Panc1 (cell line): Measurements from ENCODE around the gene FOXO6. TPM values are rescaled to one million over a fixed set of nuclear protein-coding genes. Genes with fewer than 3 reads are reported as not detected.

Experiments
- ATAC-seq: fragments of 200-7000 bp; cut with Tn5 transposase; 2 replicates; pipeline ENCODE4 v1.9.1; 2020; ENCODE audit warnings: mild to moderate bottlenecking, moderate library complexity
- BruUV-seq: library from RNA; stranded (reverse); fragments of 400-500 nt; replicated peaks from 2 replicates; lab custom pipeline; 2021; lab: Mats Ljungman, UMichigan
- CTCF ChIA-PET: fragments of 300-600 bp; sonication (Branson Sonifier 250); formaldehyde crosslinking; loops from one replicate; lab custom pipeline; 2022; ENCODE audit warnings: antibody characterized with exemption; lab: Charles Lee
- POLR2A ChIA-PET: fragments of 300-600 bp; sonication (Branson Sonifier 250); formaldehyde crosslinking; loops from one replicate; lab custom pipeline; 2022; ENCODE audit warnings: antibody characterized with exemption; lab: Charles Lee
- DNase-seq: peaks from one replicate; pipeline ENCODE4 v3.0.0-alpha.2; 2010; ENCODE audit warnings: low read depth, low spot score
- H3K27ac ChIP-seq: 2 replicates; pipeline ENCODE4 v1.5.1; 2011; ENCODE audit warnings: mild to moderate bottlenecking, low read length, inconsistent platforms
- H3K27me3 ChIP-seq: fragments of 200-500 bp; sonication (Bioruptor generic); 2 replicates; pipeline ENCODE4 v1.6.0; 2014; ENCODE audit warnings: low read length, inconsistent platforms; ENCODE audit not compliant: control insufficient read depth, insufficient read depth
- H3K36me3 ChIP-seq: fragments of 200-500 bp; sonication (Bioruptor generic); 2 replicates; pipeline ENCODE4 v1.5.1; 2014; ENCODE audit warnings: inconsistent platforms, mild to moderate bottlenecking, low read length, moderate library complexity; ENCODE audit not compliant: control insufficient read depth, insufficient read depth
- H3K4me1 ChIP-seq: 2 replicates; pipeline ENCODE4 v1.5.1; 2011; ENCODE audit warnings: inconsistent platforms, mild to moderate bottlenecking, low read length, moderate library complexity; ENCODE audit not compliant: control insufficient read depth, insufficient read depth
- H3K4me3 ChIP-seq, 2 experiments: 2 replicates each; pipeline ENCODE4 v1.5.1; 2011 to 2012; ENCODE audit warnings: low read depth in 2 of 2, low read length in 2 of 2, mild to moderate bottlenecking in 2 of 2, inconsistent platforms in 1 of 2, moderate library complexity in 1 of 2
- H3K9me3 ChIP-seq: fragments of 200-500 bp; sonication (Bioruptor generic); 2 replicates; pipeline ENCODE4 v1.5.1; 2014; ENCODE audit warnings: low read depth, mild to moderate bottlenecking, inconsistent platforms, low read length, moderate library complexity; ENCODE audit not compliant: control insufficient read depth, insufficient read depth
- CTCF ChIP-seq: fragments of 450-650 bp; IDR thresholded peaks from 2 replicates; pipeline ENCODE4 v1.5.1; 2017; ENCODE audit warnings: mild to moderate bottlenecking
- POLR2AphosphoS5 ChIP-seq: IDR thresholded peaks from 2 replicates; pipeline ENCODE4 v1.6.1; 2012; ENCODE audit warnings: mild to moderate bottlenecking, low read depth, low read length, moderate library complexity
- REST ChIP-seq, 2 experiments: IDR thresholded peaks; 2 replicates each; pipeline ENCODE4 v1.6.1; 2011 to 2012; ENCODE audit warnings: low read depth in 2 of 2, control low read depth in 1 of 2, low read length in 1 of 2, mild to moderate bottlenecking in 1 of 2, moderate library complexity in 1 of 2; ENCODE audit not compliant: insufficient read depth in 1 of 2
- SIN3A ChIP-seq: IDR thresholded peaks from 2 replicates; pipeline ENCODE4 v1.6.1; 2012; ENCODE audit warnings: low read depth, mild to moderate bottlenecking, low read length, moderate library complexity, borderline replicate concordance; ENCODE audit not compliant: insufficient read depth
- TCF7L2 ChIP-seq: IDR thresholded peaks from 2 replicates; pipeline ENCODE4 v1.6.1; 2011; ENCODE audit warnings: mild to moderate bottlenecking, low read depth, low read length, inconsistent platforms
- in situ Hi-C: cut with HindIII; loops from 2 replicates; pipeline ENCODE4 v1.10.0; 2016; ENCODE audit warnings: low sequenced_read_pairs, low pct_unique_long_range_greater_than_20kb
- intact Hi-C: fragments of 100-400 bp; cut with micrococcal nuclease; formaldehyde crosslinking; loops from one replicate; pipeline ENCODE4 v1.10.0; 2022; ENCODE audit not compliant: unreplicated experiment
- total RNA-seq: library from RNA; stranded (reverse); gene quantifications from one replicate; pipeline ENCODE4 v1.2.1, GENCODE V29; 2021; ENCODE audit not compliant: unreplicated experiment

FOXO6 gene
- total RNA-seq, 1 experiment from 2014 or later = 2.5 TPM

- Histone ChIP-seq H3K4me3 (no peak overlapping the region), H3K9me3 (no peaks in the 10 kb centered on the region), H3K36me3 (no peaks in the 10 kb centered on the region), H3K4me1 (peaks cover 14% of the 10 kb centered on the region), H3K27me3 (no peaks in the 10 kb centered on the region), H3K27ac (no peak overlapping the region)
- ChIA-PET CTCF (no interaction called here), POLR2A (no interaction called here)
- ATAC-seq (no peak), DNase-seq (no peak)
- no TSS peak for BruUV-seq
- TF ChIP-seq SIN3A = no peak
- TF ChIP-seq POLR2AphosphoS5 = no peak
- no peak for TF ChIP-seq CTCF
- no peak for TF ChIP-seq REST (IDR thresholded peaks at IDR 0.05; ENCODE audit: insufficient read depth in 1 of 2, low read depth in 2 of 2, low read length in 1 of 2)
- no peak for TF ChIP-seq TCF7L2
- intact Hi-C loops (no loop called here), in situ Hi-C loops (no loop called here)
Observed at GRCh38 chr1:41345434-41346075, 15.7 kb upstream of the FOXO6 start.

GRCh38 chr1:41347276-41347675 is 14.0 kb upstream of the FOXO6 start:
- Histone ChIP-seq H3K27me3 (no peaks in the 10 kb centered on the region), H3K36me3 (no peaks in the 10 kb centered on the region), H3K4me3 (no peak overlapping the region), H3K4me1 (peaks cover 4% of the 10 kb centered on the region), H3K27ac (no peak overlapping the region), H3K9me3 (no peaks in the 10 kb centered on the region)
- CTCF ChIA-PET = interaction anchor here (0.6 kb wide), 1 partner anchor 70 kb away, joined by 3 read pairs; no protein-coding TSS in a partner anchor
- ATAC-seq (no peak), DNase-seq (no peak)
- in situ Hi-C loops = no loop called here
- POLR2A ChIA-PET = no interaction called here
- no TSS peak for BruUV-seq
- no peak for TF ChIP-seq TCF7L2
- TF ChIP-seq REST (IDR thresholded peaks at IDR 0.05; ENCODE audit: insufficient read depth in 1 of 2, low read depth in 2 of 2, low read length in 1 of 2) = no peak
- TF ChIP-seq CTCF = no peak
- TF ChIP-seq POLR2AphosphoS5 = no peak
- no peak for TF ChIP-seq SIN3A
- intact Hi-C loops = no loop called here
